Measurements from ENCODE around the gene HMGN2.

- TF ChIP-seq, protein P1, sequence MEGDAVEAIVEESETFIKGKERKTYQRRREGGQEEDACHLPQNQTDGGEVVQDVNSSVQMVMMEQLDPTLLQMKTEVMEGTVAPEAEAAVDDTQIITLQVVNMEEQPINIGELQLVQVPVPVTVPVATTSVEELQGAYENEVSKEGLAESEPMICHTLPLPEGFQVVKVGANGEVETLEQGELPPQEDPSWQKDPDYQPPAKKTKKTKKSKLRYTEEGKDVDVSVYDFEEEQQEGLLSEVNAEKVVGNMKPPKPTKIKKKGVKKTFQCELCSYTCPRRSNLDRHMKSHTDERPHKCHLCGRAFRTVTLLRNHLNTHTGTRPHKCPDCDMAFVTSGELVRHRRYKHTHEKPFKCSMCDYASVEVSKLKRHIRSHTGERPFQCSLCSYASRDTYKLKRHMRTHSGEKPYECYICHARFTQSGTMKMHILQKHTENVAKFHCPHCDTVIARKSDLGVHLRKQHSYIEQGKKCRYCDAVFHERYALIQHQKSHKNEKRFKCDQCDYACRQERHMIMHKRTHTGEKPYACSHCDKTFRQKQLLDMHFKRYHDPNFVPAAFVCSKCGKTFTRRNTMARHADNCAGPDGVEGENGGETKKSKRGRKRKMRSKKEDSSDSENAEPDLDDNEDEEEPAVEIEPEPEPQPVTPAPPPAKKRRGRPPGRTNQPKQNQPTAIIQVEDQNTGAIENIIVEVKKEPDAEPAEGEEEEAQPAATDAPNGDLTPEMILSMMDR (IDR thresholded peaks at IDR 0.05) = no peak
- TF ChIP-seq POLR2A (IDR thresholded peaks at IDR 0.05) = no peak
These were observed 44.9 kb downstream of the HMGN2 start for GRCh38 chr1:26516987-26517765.
